Esophagus mucosa (tissue), 1 donor: ENCODE results near the gene ARGLU1. TPM values are rescaled to one million over a fixed set of nuclear protein-coding genes. Genes with fewer than 3 reads are reported as not detected.

ENCODE experiments used
- ATAC-seq: fragments of 200-7000 bp; cut with Tn5 transposase; one replicate; pipeline ENCODE4 v1.9.1; 2020
- total RNA-seq: library from RNA; stranded (reverse); gene quantifications from one replicate; pipeline ENCODE4 v1.2.4, GENCODE V29; 2023
- donor health status: DM: yes; HTN: yes; CAD: no.

The ARGLU1 gene
- total RNA-seq, 1 donor from 2014 or later = 27.7 TPM

GRCh38 chr13:106522898-106523525 is 44.9 kb downstream of the ARGLU1 start:
- peak; percentile 33 for ATAC-seq

GRCh38 chr13:106522112-106522705 is 45.7 kb downstream of the ARGLU1 start:
- peak; percentile 86 for ATAC-seq

- peak; percentile 56 for ATAC-seq
Observed at GRCh38 chr13:106521095-106521799, 46.7 kb downstream of the ARGLU1 start.

- no peak for ATAC-seq
Observed at GRCh38 chr13:106520251-106521054, 47.5 kb downstream of the ARGLU1 start.

GRCh38 chr13:106518512-106518911 is 49.4 kb downstream of the ARGLU1 start:
- no peak for ATAC-seq

GRCh38 chr13:106517109-106517847 is 50.7 kb downstream of the ARGLU1 start:
- ATAC-seq = no peak

GRCh38 chr13:106515635-106516254 is 52.2 kb downstream of the ARGLU1 start:
- ATAC-seq = no peak

- ATAC-seq = no peak
Observed at GRCh38 chr13:106514928-106515634, 52.9 kb downstream of the ARGLU1 start.

GRCh38 chr13:106513025-106513983 is 54.6 kb downstream of the ARGLU1 start:
- no peak for ATAC-seq

- peak; percentile 81 for ATAC-seq
Observed at GRCh38 chr13:106507560-106508274, 60.2 kb downstream of the ARGLU1 start.

- no peak for ATAC-seq
Observed at GRCh38 chr13:106506286-106506685, 61.7 kb downstream of the ARGLU1 start.

GRCh38 chr13:106505732-106506131 is 62.2 kb downstream of the ARGLU1 start:
- no peak for ATAC-seq

GRCh38 chr13:106505295-106505694 is 62.6 kb downstream of the ARGLU1 start:
- no peak for ATAC-seq

GRCh38 chr13:106503730-106504453 is 64.0 kb downstream of the ARGLU1 start:
- ATAC-seq = no peak

GRCh38 chr13:106503272-106503671 is 64.7 kb downstream of the ARGLU1 start:
- peak; percentile 66 for ATAC-seq

GRCh38 chr13:106500445-106500844 is 67.5 kb downstream of the ARGLU1 start:
- no peak for ATAC-seq

- ATAC-seq = peak; percentile 53
Observed at GRCh38 chr13:106499896-106500295, 68.0 kb downstream of the ARGLU1 start.

- no peak for ATAC-seq
Observed at GRCh38 chr13:106499113-106499512, 68.8 kb downstream of the ARGLU1 start.

- no peak for ATAC-seq
Observed at GRCh38 chr13:106498571-106498970, 69.4 kb downstream of the ARGLU1 start.
